ENCODE measurements around the gene DIAPH2. TPM values are rescaled to one million over a fixed set of nuclear protein-coding genes. Genes with fewer than 3 reads are reported as not detected.

The DIAPH2 gene
- total RNA-seq, 1 experiment from 2014 or later: 8.4 TPM

Other genes with a start within 250 kb of the DIAPH2 start
- 0.10 TPM in 1 of 2 replicates, not detected in the other for gene RPA4, start 199.1 kb downstream of the DIAPH2 start, total RNA-seq (2014; rRNA removed; shearing (Covaris generic))